GM19099 (cell line): Measurements from ENCODE around the gene URI1.

Source experiments
- POLR2A ChIP-seq: IDR thresholded peaks from 3 replicates; pipeline ENCODE4 v1.6.1; 2011; ENCODE audit warnings: low read depth; ENCODE audit not compliant: insufficient read length; ENCODE audit errors: extremely low read depth

URI1 gene

GRCh38 chr19:29962793-29963192, 20.8 kb downstream of the URI1 start:
- no peak for TF ChIP-seq POLR2A

- TF ChIP-seq POLR2A = no peak
Observed at GRCh38 chr19:29963576-29963975, 21.5 kb downstream of the URI1 start.

DNA sequence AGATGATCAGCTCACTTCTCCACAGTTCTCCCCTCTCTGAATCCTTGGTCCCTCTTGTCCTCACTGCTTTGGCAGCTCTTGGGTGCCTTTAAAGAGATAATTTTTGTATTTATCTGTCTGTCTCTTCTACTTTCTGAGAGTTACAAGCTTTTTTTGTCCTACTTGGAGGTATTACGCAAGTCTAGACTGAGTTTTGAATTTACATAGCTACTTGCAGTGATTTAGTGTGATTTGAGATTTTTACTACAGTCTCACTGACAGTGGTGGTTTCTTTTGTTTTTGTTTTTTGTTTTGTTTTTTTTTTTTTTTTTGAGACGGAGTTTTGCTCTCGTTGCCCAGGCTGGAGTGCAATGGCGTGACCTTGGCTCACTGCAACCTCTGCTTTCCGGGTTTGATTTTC, 22.1 kb downstream of the URI1 start:
- no peak for TF ChIP-seq POLR2A

DNA sequence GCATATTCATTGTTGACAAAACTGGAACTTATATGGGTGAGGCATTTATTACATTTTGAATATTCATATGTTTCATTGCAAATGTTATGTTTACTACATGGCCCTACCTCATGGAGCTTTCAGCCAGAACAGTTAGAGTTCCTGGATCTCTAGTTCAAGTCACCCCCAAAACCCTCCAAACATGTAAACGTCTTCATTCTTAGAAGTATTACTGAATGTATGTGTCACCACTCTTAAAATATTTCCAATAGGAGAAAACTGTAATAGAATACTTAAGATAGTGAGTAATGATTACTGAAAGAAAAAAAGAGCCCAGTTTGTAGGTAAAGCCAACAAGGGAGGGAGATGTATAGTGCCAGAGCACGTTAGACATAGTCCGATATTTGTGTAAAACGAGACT, 23.5 kb downstream of the URI1 start:
- no peak for TF ChIP-seq POLR2A

DNA sequence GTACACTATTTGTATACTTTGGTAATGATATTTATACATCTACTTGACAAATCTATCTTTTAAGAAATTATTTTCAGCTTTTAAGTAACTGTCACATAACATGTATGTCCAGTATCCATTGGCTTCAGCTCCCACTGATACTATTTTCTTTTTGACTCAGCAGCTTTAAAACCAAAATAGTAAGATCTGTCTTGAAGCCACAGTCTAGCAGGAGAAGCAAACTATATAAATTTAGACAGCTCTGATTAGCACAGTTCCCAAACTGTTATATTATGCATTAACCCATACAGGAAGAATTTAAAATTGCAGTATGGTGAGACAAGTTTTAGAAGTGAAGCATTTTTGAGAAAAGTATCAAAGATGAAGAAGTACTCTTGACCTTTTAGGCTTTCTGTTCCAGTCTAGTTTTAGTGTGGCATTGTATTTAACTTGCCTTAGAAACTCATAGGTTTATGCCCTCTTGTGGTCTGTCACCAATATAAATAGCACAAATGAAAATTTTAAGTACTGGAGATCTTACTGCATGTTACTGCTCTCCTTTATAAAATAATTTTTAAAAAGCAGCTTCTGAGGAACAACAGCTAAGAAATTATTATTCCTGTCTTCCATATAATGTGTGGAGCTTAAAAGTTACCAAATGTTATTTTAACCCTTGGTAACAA, 24.7 kb downstream of the URI1 start:
- TF ChIP-seq POLR2A = no peak

DNA sequence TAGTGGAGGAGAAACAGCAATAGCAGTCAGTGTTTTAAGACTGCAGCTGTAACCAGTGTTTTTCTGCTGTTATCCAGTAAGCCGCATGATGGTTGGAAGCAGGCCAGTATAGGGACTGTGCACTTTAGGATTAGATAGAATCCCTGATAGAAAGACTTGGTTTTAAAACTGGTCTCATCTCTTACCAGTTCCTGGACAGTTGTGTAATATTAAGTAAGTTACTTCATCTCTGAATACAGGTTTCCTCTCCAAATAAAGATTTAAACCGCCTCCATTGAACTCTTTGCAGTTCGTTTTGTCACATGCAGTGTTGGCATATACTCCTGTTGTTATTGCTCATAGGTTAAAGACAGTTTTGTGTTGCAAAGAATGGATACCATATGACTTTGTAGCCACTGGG, 25.6 kb downstream of the URI1 start:
- no peak for TF ChIP-seq POLR2A

- no peak for TF ChIP-seq POLR2A
Observed at GRCh38 chr19:29969891-29970290, 27.9 kb downstream of the URI1 start.

DNA sequence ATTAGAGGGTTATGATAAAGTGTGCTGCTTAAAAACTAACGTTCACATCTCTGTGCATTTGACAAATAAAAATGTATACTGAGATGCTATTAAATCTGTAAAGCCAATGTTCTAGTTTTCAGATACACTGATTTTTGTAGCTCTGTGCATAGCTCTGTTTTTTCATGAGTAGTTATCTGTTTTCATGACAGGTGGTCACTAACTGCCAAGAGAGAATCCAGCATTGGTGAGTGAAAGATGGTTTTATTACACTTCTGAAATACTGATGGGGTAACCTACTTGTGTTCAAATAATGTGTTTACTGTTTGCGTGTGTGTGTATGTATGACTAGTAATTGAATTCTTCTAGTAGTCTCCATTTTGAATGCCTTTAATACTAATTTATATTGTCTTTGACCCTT, 29.0 kb downstream of the URI1 start:
- TF ChIP-seq POLR2A = no peak

DNA sequence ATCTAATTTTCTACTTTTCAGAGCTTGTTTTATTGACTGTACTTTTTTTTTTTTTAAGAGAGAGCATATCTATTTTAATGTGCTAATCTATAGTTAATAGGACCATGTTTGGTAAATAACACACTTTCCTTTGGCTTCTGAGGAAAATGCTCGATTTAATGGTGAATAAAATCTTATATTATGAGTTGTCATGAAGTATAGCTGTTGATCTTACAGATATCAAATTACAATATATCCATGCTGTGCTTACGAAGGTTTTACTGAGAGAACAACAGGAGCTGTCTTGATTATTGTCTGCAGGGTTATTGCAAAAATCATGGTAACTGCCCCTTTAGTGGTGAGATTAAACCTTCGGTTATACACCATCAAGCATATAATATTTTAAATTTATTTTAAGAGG, 29.6 kb downstream of the URI1 start:
- no peak for TF ChIP-seq POLR2A

DNA sequence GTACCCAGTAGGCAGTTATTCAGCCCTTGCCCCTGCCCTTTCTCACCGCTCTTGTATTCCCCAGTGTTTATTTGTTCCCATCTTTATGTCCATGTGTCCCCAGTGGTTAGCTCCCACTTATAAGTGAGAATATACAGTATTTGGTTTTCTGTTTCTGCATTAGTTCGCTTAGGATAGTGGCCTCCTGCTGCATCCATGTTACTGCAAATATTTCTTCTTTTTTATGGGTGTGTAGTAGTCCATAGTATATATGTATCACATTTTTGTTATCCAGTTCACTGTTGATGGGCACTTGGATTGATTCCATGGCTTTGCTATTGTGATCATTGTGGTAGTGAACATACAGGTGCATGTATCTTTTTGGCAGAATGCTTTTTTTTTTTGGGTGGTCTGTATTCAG, 32.7 kb downstream of the URI1 start:
- TF ChIP-seq POLR2A = no peak

- no peak for TF ChIP-seq POLR2A
Observed at GRCh38 chr19:29976151-29976943, 34.3 kb downstream of the URI1 start.

DNA sequence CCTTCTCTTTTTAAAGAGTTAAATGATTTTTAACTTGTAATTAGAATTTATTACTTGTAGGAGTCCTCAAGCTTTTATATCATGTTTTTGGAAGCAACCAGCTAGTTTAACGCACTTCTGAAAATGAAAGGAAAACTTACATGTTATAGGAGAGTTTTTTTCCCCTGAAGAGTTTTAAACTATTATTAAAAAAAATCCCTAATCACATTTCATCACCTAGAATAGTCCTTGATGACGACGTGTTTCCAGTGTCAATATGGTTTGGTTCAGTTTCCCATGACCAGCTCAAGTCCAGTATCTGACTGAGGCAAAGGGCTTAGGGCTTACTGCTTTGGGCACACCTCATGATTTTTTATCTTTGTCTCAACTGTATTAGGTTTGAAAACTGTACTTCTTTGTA, 36.0 kb downstream of the URI1 start:
- no peak for TF ChIP-seq POLR2A

GRCh38 chr19:29983568-29983967, 41.5 kb downstream of the URI1 start:
- no peak for TF ChIP-seq POLR2A

GRCh38 chr19:29985196-29985595, 43.2 kb downstream of the URI1 start:
- no peak for TF ChIP-seq POLR2A

DNA sequence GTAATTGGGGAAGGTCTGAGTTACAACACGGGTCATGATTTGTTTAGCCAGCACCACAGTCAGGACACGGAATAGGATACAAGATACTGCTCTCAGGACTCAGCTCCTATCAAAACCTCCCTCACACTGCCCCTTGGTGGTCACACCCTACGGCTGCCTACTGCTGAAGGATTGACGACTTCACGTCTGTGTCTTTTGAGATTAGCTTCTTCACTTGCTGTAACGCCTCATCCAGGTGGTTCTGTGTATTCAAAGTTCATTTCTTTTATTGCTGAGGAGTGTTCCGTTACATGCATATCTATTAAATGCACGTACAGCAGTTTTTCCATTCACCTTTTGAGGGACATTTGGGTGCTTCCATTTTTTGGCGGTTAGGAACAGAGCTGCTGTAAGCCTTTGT, 46.3 kb downstream of the URI1 start:
- TF ChIP-seq POLR2A = no peak

- TF ChIP-seq POLR2A = no peak
Observed at GRCh38 chr19:29992233-29992867, 50.3 kb downstream of the URI1 start.
